ENCODE results near the gene CHST9. TPM values are rescaled to one million over a fixed set of nuclear protein-coding genes. Genes with fewer than 3 reads are reported as not detected.

Gene CHST9
- polyA plus RNA-seq, 1 donor from 2014 or later = 0.32 TPM

GRCh38 chr18:27004056-27004829, 180.9 kb downstream of the CHST9 start:
- no peak for TF ChIP-seq POLR2AphosphoS5 (IDR thresholded peaks at IDR 0.05)
- TF ChIP-seq EZH2 (IDR thresholded peaks at IDR 0.05; ENCODE audit: borderline replicate concordance, insufficient read depth, low read length, poor library complexity, severe bottlenecking) = no peak
- TF ChIP-seq RAD21 (conservative IDR thresholded peaks at IDR 0.05) = peak; percentile 74
- TF ChIP-seq SMC3 (conservative IDR thresholded peaks at IDR 0.05; ENCODE audit: poor library complexity) = peak; percentile 78
- no peak for TF ChIP-seq EP300 (conservative IDR thresholded peaks at IDR 0.05; ENCODE audit: poor library complexity, severe bottlenecking)
- peak; percentile 68 for TF ChIP-seq CTCF (IDR thresholded peaks at IDR 0.05; ENCODE audit: poor library complexity, severe bottlenecking)
- no peak overlapping the region for H3K9ac ChIP-seq (ENCODE audit: low read length)
- no peak overlapping the region for H3K27ac ChIP-seq (ENCODE audit: low read length)
- H3F3A ChIP-seq (ENCODE audit: insufficient read depth, low read length, poor library complexity, severe bottlenecking) = no peaks in the 10 kb centered on the region
- no peaks in the 10 kb centered on the region for H3K36me3 ChIP-seq (ENCODE audit: insufficient read depth, low read length)
- H3K9me2 ChIP-seq (ENCODE audit: insufficient read depth, low read length) = no peaks in the 10 kb centered on the region
- no peak overlapping the region for H3K4me2 ChIP-seq (ENCODE audit: low read length)
- H3K4me3 ChIP-seq (ENCODE audit: low read length) = no peak overlapping the region
- no peaks in the 10 kb centered on the region for H3K27me3 ChIP-seq (ENCODE audit: insufficient read depth, low read depth, low read length)
- no peaks in the 10 kb centered on the region for H3K79me2 ChIP-seq (replicated peaks; ENCODE audit: insufficient read depth, low read length)
- no peak overlapping the region for H2AFZ ChIP-seq (ENCODE audit: low read depth, low read length)
- H3K9me3 ChIP-seq (ENCODE audit: low read length) = no peaks in the 10 kb centered on the region
- no peaks in the 10 kb centered on the region for H4K20me1 ChIP-seq (ENCODE audit: insufficient read depth)

- Histone ChIP-seq H3K36me3 (ENCODE audit: insufficient read depth, low read length) (no peaks in the 10 kb centered on the region), H3K27ac (ENCODE audit: low read length) (no peak overlapping the region), H3K27me3 (ENCODE audit: insufficient read depth, low read depth, low read length) (no peaks in the 10 kb centered on the region), H4K20me1 (ENCODE audit: insufficient read depth) (no peaks in the 10 kb centered on the region), H3K9me3 (ENCODE audit: low read length) (no peaks in the 10 kb centered on the region), H3K79me2 (replicated peaks; ENCODE audit: insufficient read depth, low read length) (no peaks in the 10 kb centered on the region), H2AFZ (ENCODE audit: low read depth, low read length) (no peak overlapping the region), H3K9ac (ENCODE audit: low read length) (no peak overlapping the region), H3K4me3 (ENCODE audit: low read length) (no peak overlapping the region), H3K4me2 (ENCODE audit: low read length) (no peak overlapping the region), H3K9me2 (ENCODE audit: insufficient read depth, low read length) (no peaks in the 10 kb centered on the region), H3F3A (ENCODE audit: insufficient read depth, low read length, poor library complexity, severe bottlenecking) (no peaks in the 10 kb centered on the region)
- TF ChIP-seq CTCF (IDR thresholded peaks at IDR 0.05; ENCODE audit: poor library complexity, severe bottlenecking) = no peak
- TF ChIP-seq EP300 (conservative IDR thresholded peaks at IDR 0.05; ENCODE audit: poor library complexity, severe bottlenecking) = no peak
- TF ChIP-seq SMC3 (conservative IDR thresholded peaks at IDR 0.05; ENCODE audit: poor library complexity) = no peak
Measured at GRCh38 chr18:26999797-27000196, 185.3 kb downstream of the CHST9 start.

GRCh38 chr18:26993568-26993967, 191.5 kb downstream of the CHST9 start:
- H3K27me3 ChIP-seq (ENCODE audit: insufficient read depth, low read depth, low read length) = no peaks in the 10 kb centered on the region
- no peaks in the 10 kb centered on the region for H3K36me3 ChIP-seq (ENCODE audit: insufficient read depth, low read length)
- no peak overlapping the region for H3K4me3 ChIP-seq (ENCODE audit: low read length)
- no peak overlapping the region for H3K27ac ChIP-seq (ENCODE audit: low read length)
- no peak overlapping the region for H2AFZ ChIP-seq (ENCODE audit: low read depth, low read length)
- no peaks in the 10 kb centered on the region for H3K9me3 ChIP-seq (ENCODE audit: low read length)
- no peaks in the 10 kb centered on the region for H3K79me2 ChIP-seq (replicated peaks; ENCODE audit: insufficient read depth, low read length)
- H3K9ac ChIP-seq (ENCODE audit: low read length) = no peak overlapping the region
- H3K9me2 ChIP-seq (ENCODE audit: insufficient read depth, low read length) = no peaks in the 10 kb centered on the region
- no peaks in the 10 kb centered on the region for H3F3A ChIP-seq (ENCODE audit: insufficient read depth, low read length, poor library complexity, severe bottlenecking)
- no peak for TF ChIP-seq EP300 (conservative IDR thresholded peaks at IDR 0.05; ENCODE audit: poor library complexity, severe bottlenecking)
- TF ChIP-seq CTCF (IDR thresholded peaks at IDR 0.05; ENCODE audit: poor library complexity, severe bottlenecking) = no peak
- no peak for TF ChIP-seq REST (IDR thresholded peaks at IDR 0.05; ENCODE audit: borderline replicate concordance)
- TF ChIP-seq POLR2AphosphoS5 (IDR thresholded peaks at IDR 0.05) = no peak
- TF ChIP-seq SMC3 (conservative IDR thresholded peaks at IDR 0.05; ENCODE audit: poor library complexity) = no peak
- no peak for TF ChIP-seq RAD21 (conservative IDR thresholded peaks at IDR 0.05)
- no peak for TF ChIP-seq TAF1 (IDR thresholded peaks at IDR 0.05; ENCODE audit: low read depth)
- TF ChIP-seq MXI1 (conservative IDR thresholded peaks at IDR 0.05; ENCODE audit: poor library complexity, severe bottlenecking) = no peak
- no peak for TF ChIP-seq EZH2 (IDR thresholded peaks at IDR 0.05; ENCODE audit: borderline replicate concordance, insufficient read depth, low read length, poor library complexity, severe bottlenecking)
- no peaks in the 10 kb centered on the region for H4K20me1 ChIP-seq (ENCODE audit: insufficient read depth)
- no peak overlapping the region for H3K4me2 ChIP-seq (ENCODE audit: low read length)

All from neural cell (in vitro differentiated cells).